Cerebellar nuclear complex (tissue), 1 donor: Measurements from ENCODE around the gene LDHAL6B.

Experiments used
- DNase-seq, 2 experiments: peaks; one replicate each; lab custom pipeline; 2025; lab: John Stamatoyannopoulos, UW

The LDHAL6B gene

GRCh38 chr15:59218710-59219109 lies 12.1 kb downstream of the LDHAL6B start:
- DNase-seq: no peak

GRCh38 chr15:59221511-59222505 lies 15.2 kb downstream of the LDHAL6B start:
- no peak for DNase-seq

- no peak for DNase-seq
Measured at GRCh38 chr15:59222906-59223550, 16.4 kb downstream of the LDHAL6B start.

GRCh38 chr15:59223736-59224135 lies 17.1 kb downstream of the LDHAL6B start:
- DNase-seq: no peak

GRCh38 chr15:59224474-59224873 lies 17.8 kb downstream of the LDHAL6B start:
- DNase-seq: no peak

- DNase-seq: no peak
Measured at GRCh38 chr15:59227021-59227420, 20.4 kb downstream of the LDHAL6B start.

- no peak for DNase-seq
Measured at GRCh38 chr15:59229015-59229414, 22.4 kb downstream of the LDHAL6B start.

- DNase-seq: no peak
Measured at GRCh38 chr15:59229453-59229852, 22.8 kb downstream of the LDHAL6B start.

- DNase-seq: no peak
Measured at GRCh38 chr15:59230531-59231055, 23.9 kb downstream of the LDHAL6B start.

- DNase-seq: no peak
Measured at GRCh38 chr15:59232476-59232875, 25.8 kb downstream of the LDHAL6B start.

GRCh38 chr15:59236394-59236793 lies 29.8 kb downstream of the LDHAL6B start:
- no peak for DNase-seq

GRCh38 chr15:59237119-59237855 lies 30.6 kb downstream of the LDHAL6B start:
- no peak for DNase-seq

GRCh38 chr15:59237924-59238331 lies 31.3 kb downstream of the LDHAL6B start:
- DNase-seq: no peak

GRCh38 chr15:59240036-59240435 lies 33.4 kb downstream of the LDHAL6B start:
- no peak for DNase-seq

GRCh38 chr15:59242649-59243048 lies 36.0 kb downstream of the LDHAL6B start:
- DNase-seq: no peak

GRCh38 chr15:59243622-59244021 lies 37.0 kb downstream of the LDHAL6B start:
- no peak for DNase-seq

GRCh38 chr15:59244337-59244736 lies 37.7 kb downstream of the LDHAL6B start:
- DNase-seq: no peak

- DNase-seq: no peak
Measured at GRCh38 chr15:59245559-59245958, 38.9 kb downstream of the LDHAL6B start.

- no peak for DNase-seq
Measured at GRCh38 chr15:59247364-59247763, 40.7 kb downstream of the LDHAL6B start.

GRCh38 chr15:59249816-59250215 lies 43.2 kb downstream of the LDHAL6B start:
- no peak for DNase-seq

- DNase-seq: no peak
Measured at GRCh38 chr15:59250249-59250648, 43.6 kb downstream of the LDHAL6B start.
